ENCODE results near the gene DENND2A.
"Not testable (repeated sequence)": the region's sequence is repeated elsewhere in the genome, so short reads cannot be mapped to it uniquely, and the experiment has no call there.

Gene DENND2A, protein sequence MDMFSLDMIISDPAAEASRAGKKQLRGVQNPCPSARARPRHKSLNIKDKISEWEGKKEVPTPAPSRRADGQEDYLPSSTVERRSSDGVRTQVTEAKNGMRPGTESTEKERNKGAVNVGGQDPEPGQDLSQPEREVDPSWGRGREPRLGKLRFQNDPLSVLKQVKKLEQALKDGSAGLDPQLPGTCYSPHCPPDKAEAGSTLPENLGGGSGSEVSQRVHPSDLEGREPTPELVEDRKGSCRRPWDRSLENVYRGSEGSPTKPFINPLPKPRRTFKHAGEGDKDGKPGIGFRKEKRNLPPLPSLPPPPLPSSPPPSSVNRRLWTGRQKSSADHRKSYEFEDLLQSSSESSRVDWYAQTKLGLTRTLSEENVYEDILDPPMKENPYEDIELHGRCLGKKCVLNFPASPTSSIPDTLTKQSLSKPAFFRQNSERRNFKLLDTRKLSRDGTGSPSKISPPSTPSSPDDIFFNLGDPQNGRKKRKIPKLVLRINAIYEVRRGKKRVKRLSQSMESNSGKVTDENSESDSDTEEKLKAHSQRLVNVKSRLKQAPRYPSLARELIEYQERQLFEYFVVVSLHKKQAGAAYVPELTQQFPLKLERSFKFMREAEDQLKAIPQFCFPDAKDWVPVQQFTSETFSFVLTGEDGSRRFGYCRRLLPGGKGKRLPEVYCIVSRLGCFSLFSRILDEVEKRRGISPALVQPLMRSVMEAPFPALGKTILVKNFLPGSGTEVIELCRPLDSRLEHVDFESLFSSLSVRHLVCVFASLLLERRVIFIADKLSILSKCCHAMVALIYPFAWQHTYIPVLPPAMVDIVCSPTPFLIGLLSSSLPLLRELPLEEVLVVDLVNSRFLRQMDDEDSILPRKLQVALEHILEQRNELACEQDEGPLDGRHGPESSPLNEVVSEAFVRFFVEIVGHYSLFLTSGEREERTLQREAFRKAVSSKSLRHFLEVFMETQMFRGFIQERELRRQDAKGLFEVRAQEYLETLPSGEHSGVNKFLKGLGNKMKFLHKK

GRCh38 chr7:140640727-140641523 lies at the start of gene DENND2A:
Gene DENND2A, minus strand, starts transcription at chr7:140640813. Its CDS starts 38,416 bp downstream, at chr7:140602397.
- peak; percentile 51 for DNase-seq

DNA sequence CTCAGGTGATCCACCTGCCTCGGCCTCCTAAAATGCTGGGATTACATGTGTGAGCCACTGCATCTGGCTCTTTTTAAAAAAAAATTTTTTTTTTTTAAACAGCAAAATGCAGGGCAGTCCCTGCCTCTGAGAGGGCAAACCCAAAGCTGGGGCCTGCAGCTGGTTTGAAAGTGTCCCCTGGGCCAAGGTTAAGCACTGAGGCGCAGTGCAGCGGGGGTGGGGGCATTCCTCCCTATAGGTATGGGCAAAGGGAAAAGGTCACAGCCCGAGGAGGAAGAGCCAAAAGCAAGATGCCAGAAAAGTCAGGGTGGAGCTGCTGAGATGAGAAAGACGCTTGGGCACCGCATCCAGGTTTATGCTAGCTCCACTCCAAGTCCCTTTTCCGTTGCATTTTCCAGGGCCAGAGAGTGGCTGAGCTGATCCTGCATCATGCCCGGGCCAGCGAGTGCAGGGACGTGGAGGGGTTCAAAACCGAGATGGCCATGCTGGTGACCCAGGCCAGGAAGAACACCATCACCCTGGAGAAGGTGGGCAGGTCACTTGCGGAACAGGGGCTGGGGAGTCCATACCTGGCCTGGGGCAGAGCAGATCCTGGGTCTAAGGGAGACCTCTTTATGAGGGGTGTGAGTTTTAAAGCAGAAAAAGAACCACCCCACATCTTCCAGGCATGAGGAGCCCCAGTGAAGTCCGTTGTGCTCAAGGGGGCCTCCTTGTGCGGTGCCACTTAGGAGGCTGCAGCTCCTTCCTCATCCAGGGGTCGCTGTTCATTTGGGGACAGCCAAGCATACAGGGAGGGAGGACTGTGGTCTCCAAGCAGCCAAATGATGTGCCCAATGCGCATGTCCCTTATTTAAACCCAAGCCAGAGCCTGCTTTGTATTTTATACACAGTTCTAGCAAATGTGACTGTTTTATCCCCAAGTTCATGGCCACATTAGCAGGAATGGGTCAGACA lies 48.9 kb upstream of the DENND2A start:
- in situ Hi-C loops (cut with HindIII; ENCODE audit: low pct_ligation_motif_present, low pct_unique_long_range_greater_than_20kb, low sequenced_read_pairs), result no loop called here
- DNase-seq, result no peak

More at GRCh38 chr7:140640727-140641523, at the start of gene DENND2A:
- in situ Hi-C loops (cut with HindIII; ENCODE audit: low pct_ligation_motif_present, low pct_unique_long_range_greater_than_20kb, low sequenced_read_pairs), result loop anchor here (25.0 kb wide), 1 partner anchor 129 kb away; no protein-coding TSS in a partner anchor

DNA sequence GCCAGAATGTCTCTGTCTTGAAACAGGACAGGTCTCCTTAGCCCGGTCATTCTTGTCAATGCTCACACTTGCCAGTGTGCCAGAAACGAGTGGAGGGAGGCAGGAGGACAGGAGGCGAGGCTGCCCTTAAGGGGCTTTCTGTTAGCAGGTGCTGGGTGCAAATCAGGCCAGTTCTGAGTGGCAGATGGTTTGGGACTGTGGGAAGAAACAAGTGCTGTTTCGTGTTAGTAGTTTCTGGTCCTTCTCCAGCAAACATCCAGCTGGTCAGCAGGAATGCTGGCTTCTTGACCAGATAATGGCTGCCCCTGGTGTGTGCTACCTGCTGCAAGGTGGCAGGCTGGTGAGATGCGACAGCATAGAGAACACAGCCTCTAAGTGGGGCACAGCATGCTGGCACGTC lies 47.7 kb upstream of the DENND2A start:
- in situ Hi-C loops (cut with HindIII; ENCODE audit: low pct_ligation_motif_present, low pct_unique_long_range_greater_than_20kb, low sequenced_read_pairs), result no loop called here
- no peak for DNase-seq

DNA sequence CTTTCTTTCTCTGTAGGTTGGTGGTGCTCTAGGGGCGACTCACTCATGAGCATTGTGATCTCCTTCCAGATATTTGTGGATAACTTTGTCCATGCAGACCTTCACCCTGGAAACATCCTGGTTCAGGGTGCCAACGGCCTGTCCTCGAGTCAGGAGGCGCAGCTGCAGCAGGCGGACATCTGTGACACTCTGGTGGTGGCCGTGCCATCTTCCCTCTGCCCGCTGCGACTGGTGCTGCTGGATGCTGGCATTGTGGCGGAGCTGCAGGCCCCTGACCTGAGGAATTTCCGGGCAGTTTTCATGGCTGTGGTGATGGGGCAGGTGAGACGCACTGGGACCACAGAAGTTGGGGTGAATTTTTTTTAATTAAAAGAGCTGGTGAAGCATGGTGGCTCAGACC lies 46.3 kb upstream of the DENND2A start:
- in situ Hi-C loops (cut with HindIII; ENCODE audit: low pct_ligation_motif_present, low pct_unique_long_range_greater_than_20kb, low sequenced_read_pairs), result no loop called here

GRCh38 chr7:140685407-140686087 lies 44.9 kb upstream of the DENND2A start:
- no peak for DNase-seq
- in situ Hi-C loops (cut with HindIII; ENCODE audit: low pct_ligation_motif_present, low pct_unique_long_range_greater_than_20kb, low sequenced_read_pairs), result no loop called here

More for the DNA sequence above, 46.3 kb upstream of the DENND2A start:
- no peak for DNase-seq

GRCh38 chr7:140684066-140684950 lies 43.7 kb upstream of the DENND2A start:
- DNase-seq, result no peak
- in situ Hi-C loops (cut with HindIII; ENCODE audit: low pct_ligation_motif_present, low pct_unique_long_range_greater_than_20kb, low sequenced_read_pairs), result no loop called here

- in situ Hi-C loops (cut with HindIII; ENCODE audit: low pct_ligation_motif_present, low pct_unique_long_range_greater_than_20kb, low sequenced_read_pairs), result no loop called here
- DNase-seq, result no peak
Observed at GRCh38 chr7:140683657-140684056, 43.0 kb upstream of the DENND2A start.

- DNase-seq, result no peak
- in situ Hi-C loops (cut with HindIII; ENCODE audit: low pct_ligation_motif_present, low pct_unique_long_range_greater_than_20kb, low sequenced_read_pairs), result no loop called here
Observed at GRCh38 chr7:140681766-140682165, 41.2 kb upstream of the DENND2A start.

- in situ Hi-C loops (cut with HindIII; ENCODE audit: low pct_ligation_motif_present, low pct_unique_long_range_greater_than_20kb, low sequenced_read_pairs), result no loop called here
- DNase-seq, result no peak
Observed at GRCh38 chr7:140680886-140681285, 40.3 kb upstream of the DENND2A start.

DNA sequence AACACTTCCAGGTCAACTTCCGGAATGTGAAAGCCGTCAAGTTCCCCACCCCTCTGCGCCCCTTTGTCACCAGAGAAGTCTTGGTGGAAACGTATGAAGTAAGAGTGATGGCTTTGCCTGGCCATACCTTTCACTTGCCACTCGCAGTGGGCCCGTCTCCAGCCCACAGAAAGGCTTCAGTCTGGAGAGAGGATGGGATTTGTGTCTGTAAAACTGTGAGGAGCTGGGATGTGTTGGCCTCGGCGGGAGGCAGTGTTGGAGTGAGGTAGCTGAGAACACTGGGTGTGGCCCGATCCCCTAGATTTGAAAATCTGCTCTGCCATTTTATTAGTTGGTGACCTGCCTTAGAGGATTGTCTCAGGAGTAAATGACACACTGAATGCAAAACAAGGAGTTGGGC lies 38.6 kb upstream of the DENND2A start:
- DNase-seq, result no peak
- in situ Hi-C loops (cut with HindIII; ENCODE audit: low pct_ligation_motif_present, low pct_unique_long_range_greater_than_20kb, low sequenced_read_pairs), result no loop called here

GRCh38 chr7:140678816-140679130 lies 38.2 kb upstream of the DENND2A start:
- DNase-seq, result no peak
- in situ Hi-C loops (cut with HindIII; ENCODE audit: low pct_ligation_motif_present, low pct_unique_long_range_greater_than_20kb, low sequenced_read_pairs), result no loop called here

GRCh38 chr7:140678081-140678815 lies 37.6 kb upstream of the DENND2A start:
- in situ Hi-C loops (cut with HindIII; ENCODE audit: low pct_ligation_motif_present, low pct_unique_long_range_greater_than_20kb, low sequenced_read_pairs), result no loop called here
- DNase-seq, result no peak

DNA sequence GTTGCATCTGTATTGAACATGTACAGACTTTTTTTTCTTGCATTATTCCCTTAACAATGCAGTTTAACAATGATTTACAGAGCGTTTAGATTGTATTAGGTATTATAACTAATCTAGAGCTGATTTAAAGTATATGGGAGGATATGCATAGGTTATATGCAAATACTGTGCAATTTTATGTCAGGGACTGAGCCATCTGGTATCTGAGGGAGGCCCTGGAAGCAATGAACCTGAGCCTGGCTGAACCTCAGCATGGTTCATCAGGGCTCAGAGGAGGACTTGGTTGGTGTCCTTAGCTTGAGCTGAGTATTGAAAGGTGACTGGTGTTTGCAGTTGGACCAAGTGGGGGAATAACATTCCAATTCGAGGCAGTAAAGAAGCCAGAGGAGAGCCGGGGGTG lies 36.9 kb upstream of the DENND2A start:
- no peak for DNase-seq
- in situ Hi-C loops (cut with HindIII; ENCODE audit: low pct_ligation_motif_present, low pct_unique_long_range_greater_than_20kb, low sequenced_read_pairs), result no loop called here

DNA sequence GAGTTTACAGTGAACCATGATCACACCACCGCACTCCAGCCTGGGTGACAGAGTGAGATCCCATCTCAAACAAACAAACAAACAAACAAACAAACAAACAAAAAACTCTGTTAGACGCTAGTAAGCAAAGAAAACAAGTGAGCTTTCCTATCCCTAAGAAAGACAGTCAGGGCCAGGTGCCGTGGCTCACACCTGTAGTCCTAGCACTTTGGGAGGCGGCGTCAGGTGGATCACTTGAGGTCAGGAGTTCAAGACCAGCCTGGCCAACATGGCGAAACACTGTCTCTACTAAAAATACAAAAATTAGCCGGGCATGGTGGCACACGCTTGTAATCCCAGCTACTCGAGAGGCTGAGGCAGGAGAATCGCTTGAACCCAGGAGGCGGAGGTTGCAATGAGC lies 36.3 kb upstream of the DENND2A start:
- DNase-seq; in situ Hi-C loops (cut with HindIII; ENCODE audit: low pct_ligation_motif_present, low pct_unique_long_range_greater_than_20kb, low sequenced_read_pairs): not testable (repeated sequence)

GRCh38 chr7:140676306-140676705 lies 35.7 kb upstream of the DENND2A start:
- in situ Hi-C loops (cut with HindIII; ENCODE audit: low pct_ligation_motif_present, low pct_unique_long_range_greater_than_20kb, low sequenced_read_pairs), result no loop called here

GRCh38 chr7:140675726-140676125 lies 35.1 kb upstream of the DENND2A start:
- in situ Hi-C loops (cut with HindIII; ENCODE audit: low pct_ligation_motif_present, low pct_unique_long_range_greater_than_20kb, low sequenced_read_pairs), result no loop called here
- no peak for DNase-seq

More at GRCh38 chr7:140676306-140676705, 35.7 kb upstream of the DENND2A start:
- DNase-seq, result no peak
